H1 (cell line): ENCODE results near the gene CREB3L1. TPM values are rescaled to one million over a fixed set of nuclear protein-coding genes. Genes with fewer than 3 reads are reported as not detected.

Source experiments
- BRCA1 ChIP-seq: IDR thresholded peaks from 2 replicates; pipeline ENCODE4 v1.6.1; 2012; ENCODE audit warnings: low read depth, low read length, improper control_type of control experiment
- CHD2 ChIP-seq: IDR thresholded peaks from 2 replicates; pipeline ENCODE4 v1.6.1; 2012; ENCODE audit warnings: low read length, improper control_type of control experiment
- CHD7 ChIP-seq: fragments of 300-600 bp; sonication (generic); IDR thresholded peaks from 2 replicates; pipeline ENCODE4 v1.7.1; 2012; ENCODE audit warnings: low read length, moderate library complexity, mild to moderate bottlenecking, inconsistent platforms; ENCODE audit not compliant: insufficient replicate concordance
- EGR1 ChIP-seq: IDR thresholded peaks from 2 replicates; pipeline ENCODE4 v1.6.1; 2011; ENCODE audit warnings: low read depth, low read length, borderline replicate concordance
- EZH2 ChIP-seq: fragments of 200-600 bp; sonication (generic); IDR thresholded peaks from 2 replicates; pipeline ENCODE4 v1.7.1; 2012; ENCODE audit warnings: low read depth, mild to moderate bottlenecking, moderate library complexity, low read length, inconsistent platforms; ENCODE audit not compliant: severe bottlenecking
- NANOG ChIP-seq: IDR thresholded peaks from 2 replicates; pipeline ENCODE4 v1.6.1; 2011; ENCODE audit warnings: low read length, low read depth, mild to moderate bottlenecking, inconsistent platforms; ENCODE audit not compliant: insufficient read depth, poor library complexity, severe bottlenecking
- POLR2AphosphoS5 ChIP-seq: IDR thresholded peaks from 2 replicates; pipeline ENCODE4 v1.6.1; 2011; ENCODE audit warnings: low read depth, low read length
- RXRA ChIP-seq: IDR thresholded peaks from 2 replicates; pipeline ENCODE4 v1.6.1; 2011; ENCODE audit warnings: low read depth, mild to moderate bottlenecking, low read length, moderate library complexity; ENCODE audit not compliant: insufficient read depth
- TAF1 ChIP-seq: IDR thresholded peaks from 2 replicates; pipeline ENCODE4 v1.6.1; 2011; ENCODE audit warnings: mild to moderate bottlenecking, low read depth, low read length
- TCF12 ChIP-seq: IDR thresholded peaks from 2 replicates; pipeline ENCODE4 v1.6.1; 2011; ENCODE audit warnings: low read depth, mild to moderate bottlenecking, low read length
- ZNF274 ChIP-seq: IDR thresholded peaks from 2 replicates; pipeline ENCODE4 v1.7.0; 2012; ENCODE audit warnings: low read length, borderline replicate concordance; ENCODE audit errors: extremely low read depth
- polyA plus RNA-seq, 7 experiments: library from polyadenylated mRNA; depleted of rRNA in 3 of 7; stranded (reverse) in 5 of 7; unstranded in 2 of 7; fragments of >200 nt in 5 of 7; fragments of 200-250 nt in 2 of 7; gene quantifications; 1 replicate in 5 of 7; 2 replicates in 1 of 7; 4 replicates in 1 of 7; pipeline versions ENCODE4 v1.2.1 to v1.2.3, GENCODE V29; 2011 to 2013; ENCODE audit warnings: missing spikeins in 2 of 7, mixed read lengths in 2 of 7
- total RNA-seq: library from RNA; stranded (reverse); fragmentation: NEBNext Ultra II Directional; extraction: Animal tissue kit (Norgen Biotek cat#: 25700); gene quantifications from 2 replicates; pipeline ENCODE4 v1.2.1, GENCODE V29; 2021

The CREB3L1 gene
- total and polyA plus RNA-seq, 2 of the 8 experiments (the other 6 are each of a cell fraction or from before 2014, with no cell fraction given) = 4.1 to 12.7 TPM

- TF ChIP-seq CHD7 = no peak
- TF ChIP-seq TCF12 = no peak
- peak; percentile 55 for TF ChIP-seq EGR1
- TF ChIP-seq RXRA = no peak
- no peak for TF ChIP-seq ZNF274
- TF ChIP-seq POLR2AphosphoS5 = no peak
- TF ChIP-seq BRCA1 = no peak
- no peak for TF ChIP-seq EZH2
- TF ChIP-seq CHD2 = no peak
- TF ChIP-seq TAF1 = peak; percentile 45; the same call in 1 of the 2 replicates
- no peak for TF ChIP-seq NANOG
Measured at GRCh38 chr11:46352063-46352841, 74.8 kb downstream of the CREB3L1 start (continued).
